ENCODE measurements around the gene PARD3.

The PARD3 gene

GRCh38 chr10:34195364-34196057 lies 619.6 kb downstream of the PARD3 start:
- DNase-seq = no peak

- DNase-seq = no peak
These were observed 621.0 kb downstream of the PARD3 start for GRCh38 chr10:34193931-34194626.

GRCh38 chr10:34192646-34193045 lies 622.5 kb downstream of the PARD3 start:
- no peak for DNase-seq

GRCh38 chr10:34191406-34191805 lies 623.7 kb downstream of the PARD3 start:
- no peak for DNase-seq

GRCh38 chr10:34190580-34190979 lies 624.5 kb downstream of the PARD3 start:
- DNase-seq = no peak

- DNase-seq = no peak
These were observed 625.3 kb downstream of the PARD3 start for GRCh38 chr10:34189830-34190229.

- no peak for DNase-seq
These were observed 626.9 kb downstream of the PARD3 start for GRCh38 chr10:34188221-34188620.

GRCh38 chr10:34187201-34187600 lies 627.9 kb downstream of the PARD3 start:
- no peak for DNase-seq

- no peak for DNase-seq
These were observed 628.4 kb downstream of the PARD3 start for GRCh38 chr10:34186745-34187144.

GRCh38 chr10:34185998-34186397 lies 629.1 kb downstream of the PARD3 start:
- no peak for DNase-seq

- DNase-seq = no peak
These were observed 630.1 kb downstream of the PARD3 start for GRCh38 chr10:34184939-34185386.

- no peak for DNase-seq
These were observed 630.7 kb downstream of the PARD3 start for GRCh38 chr10:34184397-34184796.

GRCh38 chr10:34183016-34183796 lies 631.9 kb downstream of the PARD3 start:
- DNase-seq = no peak

GRCh38 chr10:34181553-34182300 lies 633.4 kb downstream of the PARD3 start:
- no peak for DNase-seq

GRCh38 chr10:34180749-34181148 lies 634.3 kb downstream of the PARD3 start:
- no peak for DNase-seq

- DNase-seq = no peak
These were observed 635.8 kb downstream of the PARD3 start for GRCh38 chr10:34179280-34179679.

GRCh38 chr10:34178756-34179155 lies 636.3 kb downstream of the PARD3 start:
- DNase-seq = no peak

GRCh38 chr10:34178196-34178595 lies 636.9 kb downstream of the PARD3 start:
- no peak for DNase-seq

- DNase-seq = no peak
These were observed 637.7 kb downstream of the PARD3 start for GRCh38 chr10:34177445-34177844.

- no peak for DNase-seq
These were observed 638.7 kb downstream of the PARD3 start for GRCh38 chr10:34176351-34176750.

- no peak for DNase-seq
These were observed 640.0 kb downstream of the PARD3 start for GRCh38 chr10:34175121-34175520.

- no peak for DNase-seq
These were observed 642.1 kb downstream of the PARD3 start for GRCh38 chr10:34172936-34173533.

Measured in CD4-positive, alpha-beta T cell treated with Interferon gamma for 1 hour (primary cell).